ENCODE measurements around the gene CPS1.

The CPS1 gene

GRCh38 chr2:210727549-210727948 lies 171.2 kb downstream of the CPS1 start:
- no peak for DNase-seq (ENCODE audit: low read depth)
- no peak overlapping the region for H3K4me3 ChIP-seq (ENCODE audit: low read depth, low read length)
- no peak for TF ChIP-seq CTCF (IDR thresholded peaks at IDR 0.05; ENCODE audit: low read depth, low read length, missing control alignments)
